WTC11 (cell line): ENCODE results near the gene EZR. TPM values are rescaled to one million over a fixed set of nuclear protein-coding genes. Genes with fewer than 3 reads are reported as not detected.

ENCODE experiments used
- ATAC-seq: fragments of 200-7000 bp; cut with Tn5 transposase; 2 replicates; pipeline ENCODE4 v1.10.0; 2021; ENCODE audit warnings: mild to moderate bottlenecking, moderate library complexity
- CTCF ChIA-PET: fragments of 300-600 bp; sonication (Branson Sonifier 250); formaldehyde crosslinking; loops from one replicate; lab custom pipeline; 2021; ENCODE audit warnings: antibody characterized with exemption; lab: Charles Lee
- POLR2A ChIA-PET: fragments of 350-600 bp; sonication (Branson Sonifier 250); formaldehyde crosslinking; loops from one replicate; lab custom pipeline; 2021; ENCODE audit warnings: antibody characterized with exemption; lab: Charles Lee
- DNase-seq: peaks from one replicate; pipeline ENCODE4 v3.0.0; 2021; ENCODE audit warnings: low spot score
- H3K27ac Mint-ChIP-seq: 2 replicates; pipeline ENCODE4 v1.8.0; 2021; ENCODE audit warnings: mixed read lengths
- H3K27me3 Mint-ChIP-seq: 2 replicates; pipeline ENCODE4 v1.8.0; 2021; ENCODE audit warnings: low read depth, mild to moderate bottlenecking, moderate library complexity, mixed read lengths
- H3K36me3 Mint-ChIP-seq: 2 replicates; pipeline ENCODE4 v1.8.0; 2021; ENCODE audit warnings: mixed read lengths
- H3K4me1 Mint-ChIP-seq: 2 replicates; pipeline ENCODE4 v1.8.0; 2022; ENCODE audit warnings: mixed read lengths
- H3K4me3 Mint-ChIP-seq: 2 replicates; pipeline ENCODE4 v1.8.0; 2021; ENCODE audit warnings: mild to moderate bottlenecking, moderate library complexity, mixed read lengths
- H3K9me3 Mint-ChIP-seq: 2 replicates; pipeline ENCODE4 v1.8.0; 2021; ENCODE audit warnings: mixed read lengths
- AR ChIP-seq: fragments of 250-450 bp; sonication (Bioruptor Pico); IDR thresholded peaks from 2 replicates; pipeline ENCODE4 v1.9.0; 2021; ENCODE audit warnings: mild to moderate bottlenecking
- ATF1 ChIP-seq: sonication (generic); formaldehyde crosslinking; IDR thresholded peaks from 2 replicates; pipeline ENCODE4 v1.8.1; 2023; ENCODE audit warnings: mild to moderate bottlenecking, moderate library complexity, missing genetic modification reagents
- ELF4 ChIP-seq: sonication (generic); formaldehyde crosslinking; IDR thresholded peaks from 2 replicates; pipeline ENCODE4 v1.8.1; 2022; ENCODE audit warnings: low read depth, mild to moderate bottlenecking, moderate library complexity, missing genetic modification reagents
- ETV6 ChIP-seq: sonication (generic); formaldehyde crosslinking; IDR thresholded peaks from 2 replicates; pipeline ENCODE4 v1.8.1; 2022; ENCODE audit warnings: mild to moderate bottlenecking, missing genetic modification reagents
- FOXK1 ChIP-seq: sonication (generic); formaldehyde crosslinking; IDR thresholded peaks from 2 replicates; pipeline ENCODE4 v1.8.0; 2022; ENCODE audit warnings: mild to moderate bottlenecking, moderate library complexity, missing genetic modification reagents
- FOXP4 ChIP-seq: sonication (generic); formaldehyde crosslinking; IDR thresholded peaks from 2 replicates; pipeline ENCODE4 v1.8.0; 2022; ENCODE audit warnings: mild to moderate bottlenecking, missing genetic modification reagents
- MAX ChIP-seq: sonication (generic); formaldehyde crosslinking; IDR thresholded peaks from 2 replicates; pipeline ENCODE4 v1.8.0; 2022; ENCODE audit warnings: mild to moderate bottlenecking, missing genetic modification reagents
- MLX ChIP-seq: sonication (generic); formaldehyde crosslinking; IDR thresholded peaks from 2 replicates; pipeline ENCODE4 v1.8.1; 2023; ENCODE audit warnings: mild to moderate bottlenecking, missing genetic modification reagents, moderate library complexity
- NFATC4 ChIP-seq: fragments of 250-450 bp; sonication (Bioruptor Pico); IDR thresholded peaks from 2 replicates; pipeline ENCODE4 v1.9.0; 2021; ENCODE audit warnings: mild to moderate bottlenecking
- NFYB ChIP-seq: sonication (generic); formaldehyde crosslinking; conservative IDR thresholded peaks from 2 replicates; pipeline ENCODE4 v1.8.0; 2022; ENCODE audit warnings: low read depth, missing genetic modification reagents
- NR1H2 ChIP-seq: sonication (generic); formaldehyde crosslinking; IDR thresholded peaks from 2 replicates; pipeline ENCODE4 v1.9.0; 2021; ENCODE audit warnings: mild to moderate bottlenecking, moderate library complexity, missing genetic modification reagents
- RORB ChIP-seq: fragments of 250-450 bp; sonication (Bioruptor Pico); IDR thresholded peaks from 2 replicates; pipeline ENCODE4 v1.9.0; 2021; ENCODE audit warnings: mild to moderate bottlenecking
- TCF7 ChIP-seq: sonication (generic); formaldehyde crosslinking; IDR thresholded peaks from 2 replicates; pipeline ENCODE4 v1.8.0; 2022; ENCODE audit warnings: mild to moderate bottlenecking, low read depth, missing genetic modification reagents, moderate library complexity
- ZBTB43 ChIP-seq: sonication (generic); formaldehyde crosslinking; IDR thresholded peaks from 2 replicates; pipeline ENCODE4 v1.8.1; 2023; ENCODE audit warnings: mild to moderate bottlenecking, missing genetic modification reagents
- ZNF232 ChIP-seq: sonication (generic); formaldehyde crosslinking; IDR thresholded peaks from 2 replicates; pipeline ENCODE4 v1.8.0; 2022; ENCODE audit warnings: mild to moderate bottlenecking, missing genetic modification reagents
- ZNF263 ChIP-seq: sonication (generic); formaldehyde crosslinking; IDR thresholded peaks from 2 replicates; pipeline ENCODE4 v1.8.1; 2022; ENCODE audit warnings: low read depth, mild to moderate bottlenecking, moderate library complexity, missing genetic modification reagents
- ZNF317 ChIP-seq: sonication (generic); formaldehyde crosslinking; IDR thresholded peaks from 2 replicates; pipeline ENCODE4 v1.8.1; 2023; ENCODE audit warnings: low read depth, mild to moderate bottlenecking, moderate library complexity, missing genetic modification reagents, borderline replicate concordance
- ZNF416 ChIP-seq: fragments of 250-450 bp; sonication (Bioruptor Pico); IDR thresholded peaks from 2 replicates; pipeline ENCODE4 v1.9.0; 2021; ENCODE audit warnings: mild to moderate bottlenecking, inconsistent platforms
- ZNF671 ChIP-seq: fragments of 250-450 bp; sonication (Bioruptor Pico); IDR thresholded peaks from 2 replicates; pipeline ENCODE4 v1.8.0; 2021; ENCODE audit warnings: mild to moderate bottlenecking
- total RNA-seq: library from RNA; stranded (reverse); gene quantifications from 3 replicates; pipeline ENCODE4 v1.2.3, GENCODE V29; 2021

EZR gene
- total RNA-seq, 1 experiment from 2014 or later = 215 TPM

GRCh38 chr6:158783851-158784250, 35.3 kb downstream of the EZR start:
- ChIA-PET CTCF (no interaction called here), POLR2A (no interaction called here)
- Mint-ChIP-seq H3K36me3 (peaks cover 95% of the 10 kb centered on the region), H3K9me3 (no peaks in the 10 kb centered on the region), H3K4me1 (peaks cover 21% of the 10 kb centered on the region), H3K4me3 (no peak overlapping the region), H3K27ac (peak overlapping the region; percentile 70), H3K27me3 (no peaks in the 10 kb centered on the region; the same call in 1 of the 2 replicates)
- ATAC-seq = no peak
- no peak for DNase-seq
- TF ChIP-seq TCF7 (CRISPR knock-in tag) = no peak
- TF ChIP-seq MAX = no peak
- no peak for TF ChIP-seq AR
- TF ChIP-seq NFYB (CRISPR knock-in tag) = no peak
- no peak for TF ChIP-seq ELF4 (CRISPR knock-in tag)
- TF ChIP-seq ATF1 (CRISPR knock-in tag) = no peak
- no peak for TF ChIP-seq ZNF671 (CRISPR knock-in tag)

DNA sequence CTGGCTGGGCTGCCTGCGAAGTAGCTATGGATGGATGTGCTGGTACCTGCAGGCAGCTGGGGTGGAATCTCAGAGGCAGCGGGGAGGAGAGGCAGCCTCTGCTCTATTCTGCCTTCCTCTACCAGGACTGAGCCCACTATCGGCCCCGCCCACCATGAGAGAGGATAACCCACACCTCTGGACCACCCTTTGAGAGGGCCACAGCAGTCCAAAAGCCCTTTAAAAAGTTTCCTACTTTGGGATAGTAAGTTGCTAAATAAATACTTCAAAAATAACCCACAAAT, 36.1 kb downstream of the EZR start:
- CTCF ChIA-PET = interaction anchor here (0.8 to 1.1 kb wide), 2 partner anchors 10 to 24 kb away, joined by 3 read pairs; no protein-coding TSS in a partner anchor
- DNase-seq (no peak), ATAC-seq (no peak; the same call in 1 of the 2 replicates)
- Mint-ChIP-seq H3K36me3 (peaks cover 96% of the 10 kb centered on the region), H3K4me1 (peaks cover 21% of the 10 kb centered on the region), H3K27me3 (no peaks in the 10 kb centered on the region; the same call in 1 of the 2 replicates), H3K4me3 (no peak overlapping the region), H3K27ac (peak overlapping the region; percentile 63), H3K9me3 (no peaks in the 10 kb centered on the region)
- TF ChIP-seq FOXK1 (CRISPR knock-in tag) = no peak
- no peak for TF ChIP-seq NR1H2 (CRISPR knock-in tag)
- no peak for TF ChIP-seq RORB (CRISPR knock-in tag)
- TF ChIP-seq ELF4 (CRISPR knock-in tag) = no peak
- no peak for TF ChIP-seq ZNF317 (CRISPR knock-in tag)
- TF ChIP-seq FOXP4 (CRISPR knock-in tag) = no peak
- no peak for TF ChIP-seq ATF1 (CRISPR knock-in tag)
- no peak for TF ChIP-seq ZNF416 (CRISPR knock-in tag)
- no peak for TF ChIP-seq ZNF232 (CRISPR knock-in tag)
- TF ChIP-seq MLX (CRISPR knock-in tag) = no peak
- no peak for TF ChIP-seq ZBTB43 (CRISPR knock-in tag)
- no peak for TF ChIP-seq ZNF263
- no peak for TF ChIP-seq NFATC4 (CRISPR knock-in tag)
- no peak for TF ChIP-seq ETV6
- POLR2A ChIA-PET = no interaction called here
